SK-N-MC (cell line): Measurements from ENCODE around the gene TCHHL1.
"Not testable (repeated sequence)": the region's sequence is repeated elsewhere in the genome, so short reads cannot be mapped to it uniquely, and the experiment has no call there.

ENCODE experiments used
- DNase-seq: peaks from one replicate; pipeline ENCODE4 v3.0.0-alpha.2; 2011; ENCODE audit warnings: low read depth, low spot score
- H3K27ac ChIP-seq: fragments of 200-600 bp; sonication (generic); 2 replicates; pipeline ENCODE4 v1.5.1; 2016; ENCODE audit warnings: mixed run types
- H3K36me3 ChIP-seq: fragments of 200-600 bp; sonication (generic); 2 replicates; pipeline ENCODE4 v1.6.1; 2017; ENCODE audit warnings: antibody characterized with exemption, low read length, mixed read lengths; ENCODE audit not compliant: insufficient read depth
- H3K4me3 ChIP-seq: fragments of 200-600 bp; sonication (generic); 2 replicates; pipeline ENCODE4 v1.5.1; 2016
- H3K9ac ChIP-seq: fragments of 200-600 bp; sonication (generic); 2 replicates; pipeline ENCODE4 v1.8.0; 2017; ENCODE audit warnings: mixed run types, mixed read lengths; ENCODE audit not compliant: insufficient read length
- H3K9me3 ChIP-seq: fragments of 200-600 bp; sonication (generic); 2 replicates; pipeline ENCODE4 v1.6.1; 2017; ENCODE audit warnings: low read depth, mild to moderate bottlenecking, antibody characterized with exemption, low read length, moderate library complexity, mixed read lengths
- EZH2 ChIP-seq: fragments of 200-600 bp; sonication (generic); IDR thresholded peaks from one replicate; pipeline ENCODE4 v1.6.1; 2017; ENCODE audit warnings: antibody characterized with exemption
- FOXP2 ChIP-seq: optimal IDR thresholded peaks from 2 replicates; pipeline ENCODE3; 2011; ENCODE audit warnings: mild to moderate bottlenecking, moderate library complexity; ENCODE audit not compliant: insufficient read depth; ENCODE audit errors: extremely low read length, control extremely low read depth
- POLR2AphosphoS5 ChIP-seq: IDR thresholded peaks from 2 replicates; pipeline ENCODE4 v1.6.1; 2012; ENCODE audit warnings: mild to moderate bottlenecking, low read depth, low read length, borderline replicate concordance

Gene TCHHL1

DNA sequence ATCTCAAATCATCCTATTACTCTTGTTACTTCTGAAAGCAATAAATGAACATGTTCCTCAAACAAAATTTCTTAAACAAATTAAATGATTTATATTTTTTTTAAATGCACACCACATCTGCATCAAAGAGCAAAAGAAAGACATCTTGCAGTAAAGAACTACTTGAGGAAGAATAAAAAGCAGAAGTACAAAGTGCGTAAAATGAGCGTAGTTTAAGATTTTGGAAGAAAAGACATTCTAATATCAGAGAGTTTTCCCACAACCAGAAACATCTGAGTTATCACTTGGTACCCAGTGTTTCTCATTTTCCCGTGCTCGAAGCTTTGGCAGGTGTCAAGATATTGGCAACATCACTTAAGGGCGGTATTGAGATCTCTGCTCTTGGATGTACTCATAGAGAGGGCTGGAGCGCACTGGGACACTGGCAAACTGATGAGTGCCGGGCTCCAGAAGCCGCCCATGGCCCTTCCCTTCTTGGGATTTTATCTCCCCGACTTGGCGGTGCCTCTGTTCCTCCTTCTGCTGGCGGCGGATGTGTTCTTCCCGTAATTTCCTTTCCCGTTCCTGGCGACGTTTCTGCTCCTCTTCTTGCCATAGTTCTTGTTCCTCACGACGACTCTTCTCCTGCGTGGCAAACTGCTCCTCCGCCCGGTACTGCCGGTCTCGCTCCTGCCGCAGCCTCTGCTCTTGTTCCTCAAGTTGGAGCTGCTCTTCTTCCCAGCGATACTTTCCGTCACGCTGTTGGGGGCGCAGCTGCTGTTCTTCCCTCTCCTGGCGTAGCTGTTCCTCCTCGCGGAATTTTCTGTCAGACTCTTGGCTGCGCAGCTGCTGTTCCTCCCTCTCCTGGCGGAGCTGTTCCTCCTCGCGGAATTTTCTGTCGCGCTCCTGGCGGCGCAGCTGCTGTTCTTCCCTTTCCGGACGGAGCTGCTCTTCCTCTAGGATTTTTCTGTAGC, 18.4 kb upstream of the TCHHL1 start:
- DNase-seq, result no peak
- TF ChIP-seq FOXP2 (no peak), EZH2 (no peak), POLR2AphosphoS5 (no peak)
- H3K4me3 ChIP-seq, result no peak overlapping the region
- peaks cover 3% of the 10 kb centered on the region; the same call in 1 of the 2 replicates for H3K9me3 ChIP-seq
- no peak overlapping the region for H3K9ac ChIP-seq
- no peak overlapping the region for H3K27ac ChIP-seq
- no peaks in the 10 kb centered on the region for H3K36me3 ChIP-seq

- no peak for DNase-seq
- no peak overlapping the region for H3K27ac ChIP-seq
- peaks cover 3% of the 10 kb centered on the region; the same call in 1 of the 2 replicates for H3K9me3 ChIP-seq
- no peaks in the 10 kb centered on the region for H3K36me3 ChIP-seq
- no peak overlapping the region for H3K9ac ChIP-seq
- no peak overlapping the region for H3K4me3 ChIP-seq
- TF ChIP-seq POLR2AphosphoS5 (no peak), FOXP2 (no peak), EZH2 (no peak)
These were observed 16.0 kb upstream of the TCHHL1 start for GRCh38 chr1:152104854-152105253.

DNA sequence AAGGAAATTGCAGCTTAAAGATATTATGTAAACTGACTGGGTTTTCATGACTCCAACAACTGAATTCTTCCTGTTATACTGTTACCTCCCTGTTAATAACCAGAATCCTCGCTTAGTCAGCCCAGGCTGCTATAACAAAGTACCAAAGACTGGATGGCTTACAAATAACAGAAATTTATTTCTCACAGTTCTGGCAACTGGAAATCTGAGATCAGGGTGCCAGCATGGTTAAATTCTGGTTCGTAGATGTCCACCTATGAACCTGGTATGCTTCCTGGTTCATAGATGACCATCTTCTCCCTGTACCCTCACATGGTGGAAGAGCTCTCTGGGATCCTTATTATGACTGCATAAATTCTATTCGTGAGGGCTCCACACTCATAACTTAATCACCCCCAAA, 8.1 kb upstream of the TCHHL1 start:
- Histone ChIP-seq H3K9ac (no peak overlapping the region), H3K4me3 (no peak overlapping the region), H3K36me3 (no peaks in the 10 kb centered on the region), H3K9me3 (no peaks in the 10 kb centered on the region), H3K27ac (no peak overlapping the region)
- no peak for DNase-seq
- TF ChIP-seq FOXP2 (no peak), EZH2 (no peak), POLR2AphosphoS5 (no peak)

DNA sequence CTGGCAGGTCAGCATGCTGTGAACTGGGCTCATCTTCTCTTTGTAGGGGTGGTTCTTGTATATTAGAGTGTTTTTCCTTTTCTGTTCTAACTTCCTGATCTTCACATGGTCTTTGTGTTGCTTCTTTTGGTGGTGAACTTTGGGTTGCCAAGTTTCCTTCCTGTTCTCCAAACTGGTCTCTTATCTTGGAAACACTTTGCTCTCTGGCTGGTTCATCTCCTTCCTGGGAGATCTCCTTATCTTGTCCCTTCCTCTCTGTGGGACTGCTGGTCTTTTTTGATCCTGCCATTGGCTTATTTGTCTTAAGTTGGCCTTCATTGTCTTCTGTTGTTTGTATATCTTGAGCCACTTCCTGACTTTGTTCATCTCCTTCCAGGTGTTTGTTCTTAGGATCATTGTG, 2.1 kb downstream of the TCHHL1 start:
- Histone ChIP-seq H3K4me3 (no peak overlapping the region), H3K36me3 (no peaks in the 10 kb centered on the region), H3K9me3 (no peaks in the 10 kb centered on the region), H3K9ac (no peak overlapping the region), H3K27ac (no peak overlapping the region)
- no peak for DNase-seq
- no peak for TF ChIP-seq FOXP2
- TF ChIP-seq EZH2, result no peak
- no peak for TF ChIP-seq POLR2AphosphoS5

DNA sequence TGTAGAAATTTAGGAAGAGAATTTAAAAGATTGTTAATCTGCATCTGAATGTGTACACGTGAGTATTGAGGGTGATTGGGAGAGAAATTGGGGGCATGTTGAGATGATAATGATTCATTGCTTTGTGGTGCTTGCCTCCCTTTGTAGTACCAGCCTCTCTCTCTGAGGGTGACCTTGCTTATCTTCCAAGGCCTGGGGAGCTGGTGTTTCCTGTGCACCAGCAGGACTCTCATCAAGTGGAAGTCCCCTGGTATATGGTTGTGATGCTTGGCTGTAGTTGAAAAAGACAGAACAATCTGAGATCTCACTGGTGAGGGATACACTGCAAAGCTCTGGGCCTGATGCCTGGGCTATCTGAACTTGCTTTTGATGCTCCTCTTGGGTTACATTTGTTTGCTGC, 4.0 kb downstream of the TCHHL1 start:
- no peaks in the 10 kb centered on the region for H3K36me3 ChIP-seq
- no peak for DNase-seq
- no peaks in the 10 kb centered on the region for H3K9me3 ChIP-seq
- H3K4me3 ChIP-seq, result no peak overlapping the region
- no peak overlapping the region for H3K9ac ChIP-seq
- H3K27ac ChIP-seq, result no peak overlapping the region
- TF ChIP-seq FOXP2 (no peak), POLR2AphosphoS5 (no peak), EZH2 (no peak)

- not testable (repeated sequence) for H3K27ac ChIP-seq, H3K4me3 ChIP-seq, H3K36me3 ChIP-seq, H3K9ac ChIP-seq, DNase-seq, H3K9me3 ChIP-seq
These were observed 7.8 kb downstream of the TCHHL1 start for GRCh38 chr1:152081026-152081425.

DNA sequence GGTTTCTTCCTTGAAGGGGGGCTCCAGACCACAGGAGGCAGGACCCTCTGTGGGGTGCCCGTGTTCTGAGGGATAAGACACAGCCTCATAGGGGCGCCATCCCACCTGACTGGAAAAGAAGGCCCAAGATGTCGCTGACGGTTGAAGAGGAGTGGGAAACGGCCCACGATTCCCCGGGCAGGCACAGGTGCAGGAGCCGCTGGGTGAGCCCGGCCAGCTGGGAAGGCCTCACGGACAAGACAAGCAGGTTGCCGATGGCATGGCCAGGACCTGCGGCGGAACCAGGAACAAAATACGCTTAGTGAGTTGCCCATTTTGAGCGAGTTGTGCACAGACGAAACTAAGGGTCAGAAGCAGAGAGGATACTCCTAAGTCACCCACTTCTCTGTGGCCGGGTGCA, 8.4 kb downstream of the TCHHL1 start:
- not testable (repeated sequence) for DNase-seq, H3K9ac ChIP-seq

GRCh38 chr1:152078831-152079441, 9.9 kb downstream of the TCHHL1 start:
- H3K27ac ChIP-seq, result no peak overlapping the region
- H3K36me3 ChIP-seq, result no peaks in the 10 kb centered on the region
- TF ChIP-seq EZH2, result no peak
- no peak for TF ChIP-seq POLR2AphosphoS5
- no peak for TF ChIP-seq FOXP2
- no peak for DNase-seq
- no peak overlapping the region for H3K4me3 ChIP-seq
- no peak overlapping the region for H3K9ac ChIP-seq
- no peaks in the 10 kb centered on the region for H3K9me3 ChIP-seq

More for the DNA sequence above, 8.4 kb downstream of the TCHHL1 start:
- not testable (repeated sequence) for H3K4me3 ChIP-seq, H3K36me3 ChIP-seq, H3K9me3 ChIP-seq, H3K27ac ChIP-seq
